MM.1S (cell line): ENCODE measurements around the gene BCL2.

Source experiments
- DNase-seq: peaks from one replicate; pipeline ENCODE4 v3.0.0-alpha.2; 2015
- H2AFZ ChIP-seq: fragments of 300-600 bp; sonication (generic); 2 replicates; pipeline ENCODE4 v1.6.0; 2016; ENCODE audit warnings: antibody characterized with exemption, low read length
- H3F3A ChIP-seq: fragments of 300-600 bp; sonication (generic); 2 replicates; pipeline ENCODE4 v1.6.1; 2016; ENCODE audit warnings: mild to moderate bottlenecking, antibody characterized with exemption, low read length, moderate library complexity, mixed read lengths; ENCODE audit not compliant: insufficient read depth
- H3K27ac ChIP-seq: fragments of 300-600 bp; sonication (generic); 2 replicates; pipeline ENCODE4 v1.5.1; 2016; ENCODE audit warnings: mild to moderate bottlenecking, low read length
- H3K27me3 ChIP-seq: fragments of 300-600 bp; sonication (generic); replicated peaks from 2 replicates; pipeline ENCODE4 v1.6.0; 2016; ENCODE audit warnings: low read length; ENCODE audit not compliant: insufficient read depth
- H3K36me3 ChIP-seq: fragments of 300-600 bp; sonication (generic); replicated peaks from 2 replicates; pipeline ENCODE4 v1.6.1; 2016; ENCODE audit warnings: mild to moderate bottlenecking, low read length, mixed read lengths; ENCODE audit not compliant: insufficient read depth
- H3K4me1 ChIP-seq: fragments of 300-600 bp; sonication (generic); 2 replicates; pipeline ENCODE4 v1.6.1; 2016; ENCODE audit warnings: low read length, mixed read lengths
- H3K4me2 ChIP-seq: fragments of 300-600 bp; sonication (generic); 2 replicates; pipeline ENCODE4 v1.6.0; 2016; ENCODE audit warnings: low read depth, low read length
- H3K4me3 ChIP-seq: fragments of 300-600 bp; sonication (generic); 2 replicates; pipeline ENCODE4 v1.5.1; 2016; ENCODE audit warnings: low read length, mixed read lengths
- H3K79me2 ChIP-seq: fragments of 300-600 bp; sonication (generic); 2 replicates; pipeline ENCODE4 v1.6.1; 2016; ENCODE audit warnings: mixed run types, low read length, mixed read lengths
- H3K9ac ChIP-seq: fragments of 300-600 bp; sonication (generic); 2 replicates; pipeline ENCODE4 v1.6.1; 2016; ENCODE audit warnings: low read length, mixed read lengths
- H3K9me2 ChIP-seq: fragments of 300-600 bp; sonication (generic); replicated peaks from 2 replicates; pipeline ENCODE4 v1.6.1; 2016; ENCODE audit warnings: mild to moderate bottlenecking, low read length, mixed read lengths; ENCODE audit not compliant: insufficient read depth
- H3K9me3 ChIP-seq: fragments of 300-600 bp; sonication (generic); replicated peaks from 2 replicates; pipeline ENCODE4 v1.6.1; 2016; ENCODE audit warnings: mild to moderate bottlenecking, low read length, mixed read lengths; ENCODE audit not compliant: insufficient read depth
- H4K20me1 ChIP-seq: fragments of 300-600 bp; sonication (generic); 2 replicates; pipeline ENCODE4 v1.6.1; 2016; ENCODE audit warnings: mild to moderate bottlenecking, low read length, moderate library complexity, mixed read lengths; ENCODE audit not compliant: insufficient read depth
- CTCF ChIP-seq: fragments of 300-600 bp; sonication (generic); IDR thresholded peaks from 2 replicates; pipeline ENCODE4 v1.5.1; 2016; ENCODE audit warnings: antibody characterized with exemption, low read length, mixed read lengths
- EZH2 ChIP-seq: fragments of 300-600 bp; sonication (generic); optimal IDR thresholded peaks from 2 replicates; pipeline ENCODE3; 2017; ENCODE audit warnings: low read depth, mild to moderate bottlenecking, antibody characterized with exemption, low read length, mixed read lengths
- EZH2phosphoT487 ChIP-seq: fragments of 300-600 bp; sonication (generic); IDR thresholded peaks from 2 replicates; pipeline ENCODE4 v1.6.1; 2018; ENCODE audit warnings: antibody characterized with exemption, low read length

BCL2 gene

GRCh38 chr18:63317556-63317946 lies 2.0 kb downstream of the BCL2 start:
- Histone ChIP-seq H3F3A (peaks cover 22% of the 10 kb centered on the region), H2AFZ (no peak overlapping the region), H3K4me2 (peak overlapping the region; percentile 83), H3K9me2 (no peaks in the 10 kb centered on the region), H3K4me3 (peak overlapping the region; percentile 93), H3K9me3 (no peaks in the 10 kb centered on the region), H3K79me2 (peaks cover 71% of the 10 kb centered on the region), H3K4me1 (peaks cover 19% of the 10 kb centered on the region), H3K36me3 (0 out of 2 replicates have a peak, but pooled peaks cover 3% of the 10 kb centered on the region), H4K20me1 (no peaks in the 10 kb centered on the region), H3K9ac (peak overlapping the region; percentile 95), H3K27me3 (no peaks in the 10 kb centered on the region), H3K27ac (peak overlapping the region; percentile 85; the same call in 1 of the 2 replicates)
- TF ChIP-seq CTCF (no peak), EZH2 (no peak)
- peak; percentile 23 for DNase-seq

GRCh38 chr18:63316612-63317555 lies 2.7 kb downstream of the BCL2 start:
- H3K27ac ChIP-seq = peak overlapping the region; percentile 85; the same call in 1 of the 2 replicates
- H3K4me1 ChIP-seq = peaks cover 17% of the 10 kb centered on the region
- no peaks in the 10 kb centered on the region for H3K9me2 ChIP-seq
- H3K79me2 ChIP-seq = peaks cover 78% of the 10 kb centered on the region
- peak overlapping the region; percentile 93 for H3K4me3 ChIP-seq
- peak overlapping the region; percentile 83 for H3K4me2 ChIP-seq
- H4K20me1 ChIP-seq = no peaks in the 10 kb centered on the region
- H3K9me3 ChIP-seq = no peaks in the 10 kb centered on the region
- H3K36me3 ChIP-seq = 0 out of 2 replicates have a peak, but pooled peaks cover 3% of the 10 kb centered on the region
- TF ChIP-seq EZH2phosphoT487 (no peak), EZH2 (no peak), CTCF (no peak)
- H2AFZ ChIP-seq = no peak overlapping the region
- DNase-seq = peak; percentile 30
- H3K27me3 ChIP-seq = no peaks in the 10 kb centered on the region
- peaks cover 18% of the 10 kb centered on the region for H3F3A ChIP-seq
- H3K9ac ChIP-seq = peak overlapping the region; percentile 95

GRCh38 chr18:63315876-63316275 lies 3.7 kb downstream of the BCL2 start:
- Histone ChIP-seq H3K79me2 (peaks cover 88% of the 10 kb centered on the region), H3K4me3 (peak overlapping the region; percentile 93), H3K4me2 (peak overlapping the region; percentile 83), H3K4me1 (peaks cover 17% of the 10 kb centered on the region), H3K9ac (peak overlapping the region; percentile 95), H2AFZ (no peak overlapping the region), H3F3A (peaks cover 10% of the 10 kb centered on the region), H3K27me3 (no peaks in the 10 kb centered on the region), H3K9me2 (no peaks in the 10 kb centered on the region), H4K20me1 (no peaks in the 10 kb centered on the region), H3K36me3 (0 out of 2 replicates have a peak, but pooled peaks cover 3% of the 10 kb centered on the region), H3K9me3 (no peaks in the 10 kb centered on the region), H3K27ac (peak overlapping the region; percentile 2; the same call in 1 of the 2 replicates)
- no peak for TF ChIP-seq CTCF
- no peak for TF ChIP-seq EZH2phosphoT487
- no peak for TF ChIP-seq EZH2
- DNase-seq = peak; percentile 55
